Measurements from ENCODE around the gene TMEM63A.

- TF ChIP-seq EZH2 (IDR thresholded peaks at IDR 0.05; ENCODE audit: borderline replicate concordance, low read depth, low read length, severe bottlenecking) (no peak), CTCF (IDR thresholded peaks at IDR 0.05; ENCODE audit: extremely low read depth in 1 of 2, insufficient read depth in 1 of 2, low read depth in 1 of 2, low read length in 2 of 2) (no peak), POLR2A (IDR thresholded peaks at IDR 0.05; ENCODE audit: low read depth, low read length) (peak; percentile 14), POLR2AphosphoS5 (IDR thresholded peaks at IDR 0.05; ENCODE audit: insufficient read depth, low read depth, low read length) (no peak), MAX (IDR thresholded peaks at IDR 0.05; ENCODE audit: insufficient read depth, insufficient read length) (no peak), JUN (IDR thresholded peaks at IDR 0.05; ENCODE audit: borderline replicate concordance, insufficient read depth, insufficient read length, low read depth) (no peak)
Measured at GRCh38 chr1:225919906-225920305, 37.7 kb upstream of the TMEM63A start.

All from endothelial cell of umbilical vein (primary cell).